GM23338 (cell line): ENCODE measurements around the gene THSD1. TPM values are rescaled to one million over a fixed set of nuclear protein-coding genes. Genes with fewer than 3 reads are reported as not detected.

Experiments used
- ATAC-seq: fragments of 200-7000 bp; cut with Tn5 transposase; 3 replicates; pipeline ENCODE4 v1.9.1; 2020
- DNase-seq: peaks from one replicate; pipeline ENCODE4 v3.0.0-alpha.2; 2015; ENCODE audit warnings: low spot score
- H2AFZ ChIP-seq: fragments of 200-600 bp; sonication (generic); 2 replicates; pipeline ENCODE4 v1.8.0; 2016; ENCODE audit warnings: antibody characterized with exemption, mild to moderate bottlenecking, moderate library complexity
- H3F3A ChIP-seq: fragments of 200-600 bp; sonication (generic); replicated peaks from 2 replicates; pipeline ENCODE4 v1.8.0; 2017; ENCODE audit warnings: antibody characterized with exemption, mixed run types, low read depth
- H3K27ac ChIP-seq: fragments of 200-600 bp; sonication (generic); 2 replicates; pipeline ENCODE4 v1.6.1; 2016; ENCODE audit warnings: low read depth
- H3K27me3 ChIP-seq: fragments of 200-600 bp; sonication (generic); 2 replicates; pipeline ENCODE4 v1.8.0; 2016; ENCODE audit warnings: mild to moderate bottlenecking, mixed run types, moderate library complexity; ENCODE audit not compliant: insufficient read depth
- H3K36me3 ChIP-seq: fragments of 200-600 bp; sonication (generic); 2 replicates; pipeline ENCODE4 v1.8.0; 2016; ENCODE audit warnings: mild to moderate bottlenecking; ENCODE audit not compliant: insufficient read depth
- H3K4me1 ChIP-seq: fragments of 200-600 bp; sonication (generic); 2 replicates; pipeline ENCODE4 v1.8.0; 2016; ENCODE audit warnings: mild to moderate bottlenecking, moderate library complexity; ENCODE audit not compliant: insufficient read depth
- H3K4me2 ChIP-seq: fragments of 200-600 bp; sonication (generic); 2 replicates; pipeline ENCODE4 v1.7.1; 2017; ENCODE audit warnings: mixed run types
- H3K4me3 ChIP-seq: fragments of 200-600 bp; sonication (generic); 2 replicates; pipeline ENCODE4 v1.6.1; 2016; ENCODE audit warnings: mixed run types
- H3K79me2 ChIP-seq: fragments of 200-600 bp; sonication (generic); replicated peaks from 2 replicates; pipeline ENCODE4 v1.8.0; 2017; ENCODE audit warnings: mild to moderate bottlenecking; ENCODE audit not compliant: insufficient read depth
- H3K9me2 ChIP-seq: fragments of 200-600 bp; sonication (generic); 2 replicates; pipeline ENCODE4 v1.8.0; 2017; ENCODE audit not compliant: insufficient read depth
- H4K20me1 ChIP-seq: fragments of 200-600 bp; sonication (generic); replicated peaks from 2 replicates; pipeline ENCODE4 v1.8.0; 2017; ENCODE audit warnings: mild to moderate bottlenecking; ENCODE audit not compliant: insufficient read depth
- H3K27ac Mint-ChIP-seq: 2 replicates; pipeline ENCODE4 v1.8.0; 2020; ENCODE audit warnings: inconsistent platforms, mild to moderate bottlenecking, moderate library complexity, mixed read lengths
- H3K27me3 Mint-ChIP-seq: 3 replicates; pipeline ENCODE4 v1.8.0; 2022; ENCODE audit warnings: low read depth, mild to moderate bottlenecking, moderate library complexity, mixed read lengths, inconsistent platforms; ENCODE audit not compliant: insufficient read depth, poor library complexity
- H3K36me3 Mint-ChIP-seq: 3 replicates; pipeline ENCODE4 v1.8.0; 2021; ENCODE audit warnings: low read depth, mild to moderate bottlenecking, inconsistent platforms, moderate library complexity, mixed read lengths
- H3K4me1 Mint-ChIP-seq: 3 replicates; pipeline ENCODE4 v1.8.0; 2020; ENCODE audit warnings: mild to moderate bottlenecking, inconsistent platforms, mixed read lengths
- H3K4me3 Mint-ChIP-seq: 3 replicates; pipeline ENCODE4 v1.8.0; 2021; ENCODE audit warnings: moderate library complexity, mild to moderate bottlenecking, inconsistent platforms, mixed read lengths
- H3K9me3 Mint-ChIP-seq: 3 replicates; pipeline ENCODE4 v1.8.0; 2020; ENCODE audit warnings: moderate library complexity, mild to moderate bottlenecking, inconsistent platforms, mixed read lengths
- CREB1 ChIP-seq: fragments of 250-450 bp; sonication (Bioruptor Pico); IDR thresholded peaks from 2 replicates; pipeline ENCODE4 v1.5.0; 2020; ENCODE audit warnings: low read depth, mild to moderate bottlenecking, moderate library complexity
- CTCF ChIP-seq, 2 experiments: fragments of 200-600 bp in 1 of 2; sonication (generic) in 1 of 2; conservative IDR thresholded peaks; 2 replicates each; pipeline versions ENCODE4 v1.5.1 to v1.6.1; 2016 to 2017; ENCODE audit warnings: antibody characterized with exemption in 2 of 2, low read depth in 2 of 2, mild to moderate bottlenecking in 2 of 2, moderate library complexity in 1 of 2
- ETS1 ChIP-seq: IDR thresholded peaks from 2 replicates; pipeline ENCODE4 v1.6.1; 2016; ENCODE audit warnings: antibody characterized with exemption
- EZH2 ChIP-seq: fragments of 200-600 bp; sonication (generic); IDR thresholded peaks from one replicate; pipeline ENCODE4 v1.8.0; 2017; ENCODE audit warnings: antibody characterized with exemption, mild to moderate bottlenecking, low read depth; ENCODE audit not compliant: unreplicated experiment
- EZH2phosphoT487 ChIP-seq: fragments of 200-600 bp; sonication (generic); IDR thresholded peaks from one replicate; pipeline ENCODE4 v1.8.1; 2018; ENCODE audit warnings: antibody characterized with exemption; ENCODE audit not compliant: unreplicated experiment
- JUNB ChIP-seq: IDR thresholded peaks from one replicate; pipeline ENCODE4 v1.6.1; 2016; ENCODE audit warnings: antibody characterized with exemption; ENCODE audit not compliant: unreplicated experiment
- NANOG ChIP-seq: IDR thresholded peaks from 2 replicates; pipeline ENCODE4 v1.6.1; 2016; ENCODE audit warnings: antibody characterized with exemption, borderline replicate concordance
- POLR2AphosphoS5 ChIP-seq: IDR thresholded peaks from 2 replicates; pipeline ENCODE4 v1.6.1; 2016; ENCODE audit warnings: antibody characterized with exemption, low read depth
- REST ChIP-seq: IDR thresholded peaks from one replicate; pipeline ENCODE4 v1.6.1; 2018; ENCODE audit warnings: antibody characterized with exemption; ENCODE audit not compliant: unreplicated experiment
- STAT1 ChIP-seq: IDR thresholded peaks from one replicate; pipeline ENCODE4 v1.6.1; 2016; ENCODE audit warnings: antibody characterized with exemption; ENCODE audit not compliant: unreplicated experiment
- ZNF114 ChIP-seq: fragments of 250-450 bp; sonication (Bioruptor Pico); IDR thresholded peaks from 2 replicates; pipeline ENCODE4 v1.5.0; 2020; ENCODE audit warnings: mild to moderate bottlenecking, moderate library complexity
- ZNF331 ChIP-seq: fragments of 250-450 bp; sonication (Bioruptor Pico); IDR thresholded peaks from 2 replicates; pipeline ENCODE4 v1.5.0; 2020; ENCODE audit warnings: low read depth, mild to moderate bottlenecking, moderate library complexity
- ZNF462 ChIP-seq: fragments of 250-450 bp; sonication (Bioruptor Pico); IDR thresholded peaks from 2 replicates; pipeline ENCODE4 v1.5.0; 2020; ENCODE audit warnings: mild to moderate bottlenecking, moderate library complexity
- polyA plus RNA-seq: library from polyadenylated mRNA; unstranded; fragments of >200 nt; fragmentation: Nextera tagmentation; extraction: Ambion mirVana; gene quantifications from 2 replicates; pipeline ENCODE4 v1.2.1, GENCODE V29; 2016
- total RNA-seq: library from RNA; depleted of rRNA; stranded (reverse); fragments of >200 nt; shearing (Covaris generic); gene quantifications from 2 replicates; pipeline ENCODE4 v1.2.3, GENCODE V29; 2014

THSD1 gene
- total and polyA plus RNA-seq, 2 experiments from 2014 or later: 0.69 TPM; not detected in 1

- Histone ChIP-seq H3K4me1 (no peaks in the 10 kb centered on the region), H3K79me2 (no peaks in the 10 kb centered on the region), H2AFZ (no peak overlapping the region), H3K4me2 (no peak overlapping the region), H3K27me3 (no peaks in the 10 kb centered on the region), H4K20me1 (no peaks in the 10 kb centered on the region), H3F3A (no peaks in the 10 kb centered on the region), H3K27ac (no peak overlapping the region), H3K9me2 (no peaks in the 10 kb centered on the region), H3K36me3 (no peaks in the 10 kb centered on the region), H3K4me3 (no peak overlapping the region)
- Mint-ChIP-seq H3K9me3 (no peaks in the 10 kb centered on the region), H3K36me3 (no peaks in the 10 kb centered on the region), H3K27ac (no peak overlapping the region), H3K27me3 (no peaks in the 10 kb centered on the region), H3K4me3 (no peak overlapping the region), H3K4me1 (no peaks in the 10 kb centered on the region; the same call in 2 of the 3 replicates)
- ATAC-seq: no peak
- no peak for TF ChIP-seq ZNF114 (CRISPR knock-in tag)
- no peak for TF ChIP-seq STAT1
- TF ChIP-seq ETS1: no peak
- no peak for TF ChIP-seq CREB1 (CRISPR knock-in tag)
- no peak for TF ChIP-seq CTCF (conservative IDR thresholded peaks at IDR 0.05; ENCODE audit: low read depth in 2 of 2)
- TF ChIP-seq ZNF462 (CRISPR knock-in tag): no peak
- no peak for TF ChIP-seq JUNB
- no peak for TF ChIP-seq ZNF331 (CRISPR knock-in tag)
- no peak for TF ChIP-seq NANOG
- TF ChIP-seq EZH2: no peak
- TF ChIP-seq POLR2AphosphoS5: no peak
- TF ChIP-seq EZH2phosphoT487: no peak
- no peak for TF ChIP-seq REST
- DNase-seq: no peak
Measured at GRCh38 chr13:52366291-52366690, 39.7 kb downstream of the THSD1 start.
